ENCODE measurements around the gene OBSCN.

- TF ChIP-seq CTCF (IDR thresholded peaks at IDR 0.05) (no peak), EZH2 (IDR thresholded peaks at IDR 0.05; ENCODE audit: borderline replicate concordance, insufficient read depth, low read depth, low read length, poor library complexity, severe bottlenecking) (no peak)
Measured at GRCh38 chr1:228321435-228321834, 113.6 kb downstream of the OBSCN start.
